MCF 10A (cell line): ENCODE results near the gene NECTIN4. TPM values are rescaled to one million over a fixed set of nuclear protein-coding genes. Genes with fewer than 3 reads are reported as not detected.
A peak's percentile ranks its signal among the peaks of the same experiment; 100 is the strongest.
"Not testable (repeated sequence)": the region's sequence is repeated elsewhere in the genome, so short reads cannot be mapped to it uniquely, and the experiment has no call there.

ENCODE experiments used
- BruUV-seq: library from RNA; stranded (reverse); fragments of 400-500 nt; replicated peaks from 2 replicates; lab custom pipeline; 2021; lab: Mats Ljungman, UMichigan
- CTCF ChIA-PET: fragments of 300-600 bp; sonication (Branson Sonifier 250); formaldehyde crosslinking; extraction: SDS; loops from one replicate; lab custom pipeline; 2021; ENCODE audit warnings: antibody characterized with exemption, inconsistent platforms; lab: Yijun Ruan, JAX
- POLR2A ChIA-PET: fragments of 300-600, 350-650 bp; sonication (Branson Sonifier 250); formaldehyde crosslinking; extraction: SDS; loops from one replicate; lab custom pipeline; 2020; ENCODE audit warnings: antibody characterized with exemption, inconsistent platforms; lab: Yijun Ruan, JAX
- DNase-seq: peaks from one replicate; pipeline ENCODE4 v3.0.0-alpha.2; 2018; ENCODE audit not compliant: unreplicated experiment
- H3K27ac Mint-ChIP-seq: one replicate; pipeline ENCODE4 v1.8.0; 2022; ENCODE audit warnings: mild to moderate bottlenecking, low read depth, mixed read lengths; ENCODE audit not compliant: unreplicated experiment
- H3K27me3 Mint-ChIP-seq: one replicate; pipeline ENCODE4 v1.8.0; 2022; ENCODE audit warnings: mixed read lengths; ENCODE audit not compliant: insufficient read depth, unreplicated experiment
- H3K36me3 Mint-ChIP-seq: one replicate; pipeline ENCODE4 v1.8.0; 2022; ENCODE audit warnings: mild to moderate bottlenecking, moderate library complexity, mixed read lengths; ENCODE audit not compliant: insufficient read depth, unreplicated experiment
- H3K4me1 Mint-ChIP-seq: one replicate; pipeline ENCODE4 v1.8.0; 2022; ENCODE audit warnings: mixed read lengths; ENCODE audit not compliant: insufficient read depth, unreplicated experiment
- H3K4me3 Mint-ChIP-seq: one replicate; pipeline ENCODE4 v1.8.0; 2022; ENCODE audit warnings: mild to moderate bottlenecking, moderate library complexity, mixed read lengths; ENCODE audit not compliant: unreplicated experiment
- H3K9me3 Mint-ChIP-seq: one replicate; pipeline ENCODE4 v1.8.0; 2022; ENCODE audit warnings: mixed read lengths; ENCODE audit not compliant: unreplicated experiment
- CTCF ChIP-seq: fragments of 200-600 bp; IDR thresholded peaks from one replicate; pipeline ENCODE4 v1.8.0; 2022; ENCODE audit warnings: antibody characterized with exemption, mild to moderate bottlenecking; ENCODE audit not compliant: unreplicated experiment
- intact Hi-C: fragments of 100-400 bp; cut with micrococcal nuclease; formaldehyde crosslinking; loops from 2 replicates; pipeline ENCODE4 v1.14.1; 2022
- total RNA-seq: library from RNA; stranded (reverse); gene quantifications from 2 replicates; pipeline ENCODE4 v1.2.3, GENCODE V29; 2022

NECTIN4 gene
- total RNA-seq, 1 experiment from 2014 or later: 7.0 TPM

DNA sequence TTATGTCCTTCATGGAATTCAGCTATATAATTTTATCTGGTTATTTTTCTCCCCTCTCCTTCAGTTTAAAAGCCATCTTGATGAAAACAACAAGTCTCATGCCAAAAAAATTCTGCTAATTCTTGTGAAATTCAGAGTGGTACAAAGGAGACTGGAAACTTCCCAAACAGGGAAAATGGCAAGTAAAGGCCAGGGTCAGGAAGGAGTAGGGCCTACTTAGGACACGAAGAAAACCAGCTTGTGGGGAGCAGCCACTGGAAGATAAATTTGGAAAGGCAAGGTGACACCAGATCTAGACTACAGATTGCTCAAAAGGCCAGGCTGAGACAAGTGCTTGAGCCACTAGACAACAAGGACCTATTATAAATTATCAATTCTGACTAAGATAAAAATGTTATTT is 56.9 kb downstream of the NECTIN4 start:
- peaks cover 11% of the 10 kb centered on the region for H3K4me1 Mint-ChIP-seq
- H3K27ac Mint-ChIP-seq: no peak overlapping the region
- H3K27me3 Mint-ChIP-seq: no peaks in the 10 kb centered on the region
- DNase-seq: no peak
- ChIA-PET CTCF (interaction anchor here (0.6 to 2.3 kb wide), 7 partner anchors 8 to 220 kb away, joined by 3 to 15 read pairs (median 5); partner anchors contain the start of gene USF1), POLR2A (interaction anchor here (0.6 to 6.2 kb wide), 8 partner anchors 9 to 214 kb away, joined by 3 to 114 read pairs (median 3); partner anchors contain the start of genes DEDD, F11R and USF1)
- intact Hi-C loops: no loop called here
- TF ChIP-seq CTCF: no peak
- no peak overlapping the region for H3K4me3 Mint-ChIP-seq
- H3K36me3 Mint-ChIP-seq: no peaks in the 10 kb centered on the region
- H3K9me3 Mint-ChIP-seq: no peaks in the 10 kb centered on the region
- BruUV-seq: no TSS peak

- Mint-ChIP-seq H3K4me3 (no peak overlapping the region), H3K4me1 (peaks cover 15% of the 10 kb centered on the region), H3K9me3 (no peaks in the 10 kb centered on the region), H3K27me3 (no peaks in the 10 kb centered on the region), H3K27ac (no peak overlapping the region), H3K36me3 (no peaks in the 10 kb centered on the region)
- DNase-seq: no peak
- POLR2A ChIA-PET: interaction anchor here (0.6 to 6.2 kb wide), 5 partner anchors 11 to 170 kb away, joined by 3 to 114 read pairs (median 4); partner anchors contain the start of genes DEDD, F11R, NDUFS2 and USF1
- intact Hi-C loops: no loop called here
- CTCF ChIA-PET: interaction anchor here (0.6 to 1.1 kb wide), 3 partner anchors 65 to 220 kb away, joined by 3 to 5 read pairs (median 5); no protein-coding TSS in a partner anchor
- no TSS peak for BruUV-seq
- no peak for TF ChIP-seq CTCF
These were observed 57.5 kb downstream of the NECTIN4 start for GRCh38 chr1:161031874-161032273.

DNA sequence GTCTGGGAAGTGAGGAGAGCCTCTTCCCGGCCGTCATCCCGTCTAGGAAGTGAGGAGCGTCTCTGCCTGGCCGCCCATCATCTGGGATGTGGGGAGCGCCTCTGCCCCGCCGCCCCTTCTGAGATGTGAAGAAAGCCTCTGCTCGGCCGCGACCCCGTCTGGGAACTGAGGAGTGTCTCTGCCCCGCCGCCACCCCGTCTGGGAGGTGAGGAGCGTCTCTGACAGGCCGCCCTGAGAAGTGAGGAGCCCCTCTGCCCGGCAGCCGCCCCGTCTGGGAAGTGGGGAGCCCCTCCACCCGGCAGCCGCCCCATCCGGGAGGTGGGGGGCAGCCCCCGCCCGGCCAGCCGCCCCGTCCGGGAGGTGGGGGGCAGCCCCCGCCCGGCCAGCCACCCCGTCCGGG is 59.9 kb downstream of the NECTIN4 start:
- H3K4me1 Mint-ChIP-seq: peaks cover 18% of the 10 kb centered on the region
- intact Hi-C loops, H3K27ac Mint-ChIP-seq, H3K9me3 Mint-ChIP-seq, DNase-seq, H3K4me3 Mint-ChIP-seq, POLR2A ChIA-PET, H3K27me3 Mint-ChIP-seq, BruUV-seq, H3K36me3 Mint-ChIP-seq: not testable (repeated sequence)
- CTCF ChIA-PET: interaction anchor here (1.1 kb wide), 1 partner anchor 12 kb away, joined by 3 read pairs; no protein-coding TSS in a partner anchor

DNA sequence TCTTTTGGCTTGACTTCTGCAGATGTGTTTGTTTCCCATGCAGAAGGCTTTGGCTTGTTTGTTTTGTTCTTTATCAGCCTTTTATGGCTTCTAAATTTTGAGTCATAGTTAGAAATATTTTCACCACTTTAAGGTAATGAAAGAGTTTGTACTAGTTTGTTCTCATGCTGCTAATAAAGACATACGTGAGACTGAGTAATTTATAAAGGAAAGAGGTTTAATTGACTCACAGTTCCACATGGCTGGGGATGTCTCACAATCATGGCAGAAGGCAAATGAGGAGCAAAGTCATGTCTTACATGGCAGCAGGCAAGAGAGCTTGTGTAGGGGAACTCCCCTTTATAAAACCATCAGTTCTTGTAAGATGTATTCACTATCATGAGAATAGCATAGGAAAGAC is 62.4 kb downstream of the NECTIN4 start:
- H3K27me3 Mint-ChIP-seq, intact Hi-C loops, DNase-seq, H3K4me3 Mint-ChIP-seq, H3K9me3 Mint-ChIP-seq, H3K36me3 Mint-ChIP-seq, H3K27ac Mint-ChIP-seq, BruUV-seq: not testable (repeated sequence)
- ChIA-PET POLR2A (interaction anchor here (0.9 to 2.4 kb wide), 5 partner anchors 9 to 90 kb away, joined by 3 to 8 read pairs (median 5); partner anchors contain the start of genes NIT1, PFDN2, TSTD1 and USF1), CTCF (interaction anchor here (0.6 to 2.9 kb wide), 4 partner anchors 13 to 167 kb away, joined by 3 to 12 read pairs (median 4); no protein-coding TSS in a partner anchor)
- peaks cover 13% of the 10 kb centered on the region for H3K4me1 Mint-ChIP-seq

- Mint-ChIP-seq H3K27ac (peak overlapping the region; percentile 94), H3K4me3 (peak overlapping the region; percentile 80), H3K4me1 (peaks cover 45% of the 10 kb centered on the region)
- H3K27me3 Mint-ChIP-seq, BruUV-seq, H3K9me3 Mint-ChIP-seq, intact Hi-C loops, H3K36me3 Mint-ChIP-seq: not testable (repeated sequence)
- POLR2A ChIA-PET: interaction anchor here (1.0 to 5.9 kb wide), 24 partner anchors 11 to 760 kb away, joined by 3 to 371 read pairs (median 20); partner anchors contain the start of genes B4GALT3, DCAF8, DEDD and ITLN2
- peak; percentile 43 for DNase-seq
- CTCF ChIA-PET: interaction anchor here (1.0 to 5.7 kb wide), 7 partner anchors 11 to 76 kb away, joined by 4 to 58 read pairs (median 11); partner anchors contain the start of genes KLHDC9 and USF1
These were observed 66.9 kb downstream of the NECTIN4 start for GRCh38 chr1:161022432-161022831.
